HG02759 (cell line): ENCODE data around the gene EPYC.
"Not testable (repeated sequence)": the region's sequence is repeated elsewhere in the genome, so short reads cannot be mapped to it uniquely, and the experiment has no call there.

Experiments
- ATAC-seq: cut with Tn5 transposase; IDR thresholded peaks from one replicate; pipeline ENCODE4 v1.9.1; 2021; ENCODE audit warnings: mild to moderate bottlenecking, moderate library complexity; ENCODE audit not compliant: unreplicated experiment

Gene EPYC

DNA sequence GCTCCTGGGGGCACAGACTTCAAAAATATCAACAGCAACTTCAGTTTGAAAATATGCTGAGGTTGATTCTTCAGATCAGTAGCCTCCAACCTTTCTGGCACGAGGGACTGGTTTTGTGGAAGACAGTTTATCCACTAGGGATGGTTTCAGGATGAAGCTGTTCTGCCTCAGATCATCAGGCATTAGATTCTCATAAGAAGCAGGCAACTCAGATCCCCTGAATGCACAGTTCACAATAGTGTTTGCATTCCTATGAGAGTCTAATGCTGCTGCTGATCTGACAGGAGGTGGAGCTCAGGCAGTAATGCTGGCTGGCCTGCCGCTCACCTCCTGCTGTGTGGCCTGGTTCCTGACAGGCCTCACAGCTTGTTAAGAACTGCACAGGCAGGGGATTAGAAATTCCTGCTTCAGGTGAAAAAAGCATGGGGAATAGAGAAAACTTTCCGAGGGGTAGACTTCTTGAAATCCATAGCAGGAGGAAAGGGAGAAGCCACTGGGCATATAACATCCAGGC is 12.8 kb downstream of the EPYC start:
- ATAC-seq = no peak

DNA sequence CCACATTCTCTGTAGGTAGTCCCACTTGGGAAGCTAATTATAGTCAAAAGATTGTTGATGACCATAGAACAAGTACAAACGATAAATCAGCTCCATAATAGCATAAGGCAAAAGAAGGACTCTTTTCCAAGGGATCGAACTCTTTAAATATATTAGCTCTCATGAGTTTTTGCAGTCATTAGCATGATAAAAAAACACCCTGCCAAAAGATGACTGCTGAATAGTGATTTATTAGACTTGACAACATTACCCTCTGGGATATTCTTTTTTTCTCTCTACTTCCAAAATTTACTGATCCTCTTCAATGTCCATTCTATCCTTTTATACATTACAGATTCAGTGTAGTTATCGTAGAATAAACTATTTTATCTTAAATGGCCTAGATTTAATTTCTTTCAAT is 14.2 kb downstream of the EPYC start:
- no peak for ATAC-seq

DNA sequence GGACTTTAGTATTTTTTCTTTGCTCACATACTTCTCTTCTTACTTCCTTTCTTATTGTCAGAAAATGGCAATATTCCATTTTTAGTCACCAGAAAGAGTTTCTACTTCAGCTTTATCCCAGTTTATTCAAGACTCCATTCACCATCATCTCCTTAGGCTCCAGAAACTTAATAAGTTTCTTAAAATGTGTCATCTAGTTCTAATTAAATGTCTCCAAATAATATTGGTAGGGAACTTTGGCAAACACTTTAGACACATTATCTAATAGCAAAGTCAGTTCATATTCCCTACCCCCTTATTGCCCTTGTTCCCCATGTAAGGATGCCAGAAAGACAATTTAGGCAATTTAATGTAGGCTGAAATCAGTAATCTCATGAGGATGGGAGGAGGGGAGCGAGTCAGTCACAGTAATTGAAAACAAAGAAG is 15.1 kb downstream of the EPYC start:
- no peak for ATAC-seq

DNA sequence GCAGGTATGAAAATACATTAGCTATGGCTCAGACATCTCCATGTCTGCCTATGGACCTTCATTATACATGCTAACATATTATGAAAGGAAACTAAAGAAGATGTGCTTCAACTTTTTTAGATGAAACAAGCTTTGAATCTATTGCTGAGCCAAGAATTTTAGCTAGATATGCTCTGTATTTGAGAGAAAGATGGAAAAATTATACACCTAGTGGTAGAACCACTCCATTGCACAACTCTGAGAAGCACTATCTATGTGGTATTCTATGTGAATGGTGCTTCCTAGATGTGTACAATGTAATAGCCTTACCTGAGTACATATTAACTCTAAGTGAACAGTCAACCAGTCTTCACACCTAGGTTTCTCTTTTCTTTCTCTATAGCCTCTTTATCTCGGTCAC is 17.3 kb downstream of the EPYC start:
- ATAC-seq = peak; percentile 63

DNA sequence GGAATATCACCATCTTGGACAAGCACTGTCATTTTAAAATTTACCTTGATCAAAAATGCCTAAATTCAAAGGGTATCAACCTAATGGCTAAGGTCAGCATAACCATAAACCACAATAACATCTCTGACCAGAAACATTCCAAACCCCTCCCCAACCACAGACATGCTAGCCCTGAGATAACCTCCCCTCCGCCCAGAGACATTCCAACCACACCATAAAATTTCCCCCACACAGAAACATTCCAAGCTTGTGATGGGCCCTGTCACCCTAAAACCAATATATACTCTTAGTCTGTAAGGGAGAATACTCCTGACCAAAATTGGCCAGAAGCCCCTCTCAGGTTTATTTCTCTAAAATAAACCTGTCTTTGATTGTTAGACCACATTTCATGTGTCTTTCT is 17.7 kb downstream of the EPYC start:
- no peak for ATAC-seq

DNA sequence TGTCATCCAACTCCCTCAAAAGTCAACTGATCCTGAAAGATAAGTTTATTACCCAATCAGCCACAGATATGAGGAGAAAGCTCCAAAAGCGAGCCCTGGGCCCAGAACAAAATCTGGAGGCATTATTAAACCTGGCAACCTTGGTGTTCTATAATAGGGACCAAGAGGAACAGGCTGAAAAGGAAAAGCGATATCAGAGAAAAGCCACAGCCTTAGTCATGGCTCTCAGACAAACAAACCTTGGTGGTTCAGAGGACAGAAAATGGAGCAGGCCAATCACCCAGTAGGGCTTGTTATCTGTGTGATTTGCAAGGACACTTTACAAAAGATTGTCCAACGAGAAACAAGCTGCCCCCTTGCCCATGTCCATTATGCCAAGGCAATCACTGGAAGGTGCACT is 19.4 kb downstream of the EPYC start:
- ATAC-seq = not testable (repeated sequence)

DNA sequence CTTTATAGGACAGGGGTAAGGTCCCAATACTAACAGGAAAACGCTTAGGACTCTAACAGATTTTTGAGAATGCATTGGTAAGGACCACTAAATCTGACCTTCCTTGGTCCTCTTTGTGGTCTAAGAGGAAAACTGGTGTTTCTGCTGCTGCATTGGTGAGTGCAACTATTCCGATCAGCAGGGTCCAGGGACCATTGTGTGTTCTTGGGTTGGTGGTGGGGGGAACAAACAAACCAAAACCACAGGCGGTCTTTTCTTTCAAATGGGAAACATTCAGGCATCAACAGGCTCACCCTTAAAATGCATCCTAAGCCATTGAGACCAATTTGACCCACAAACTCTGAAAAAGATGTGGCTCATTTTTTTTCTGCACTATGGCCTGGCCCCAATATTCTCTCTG is 20.7 kb downstream of the EPYC start:
- no peak for ATAC-seq

DNA sequence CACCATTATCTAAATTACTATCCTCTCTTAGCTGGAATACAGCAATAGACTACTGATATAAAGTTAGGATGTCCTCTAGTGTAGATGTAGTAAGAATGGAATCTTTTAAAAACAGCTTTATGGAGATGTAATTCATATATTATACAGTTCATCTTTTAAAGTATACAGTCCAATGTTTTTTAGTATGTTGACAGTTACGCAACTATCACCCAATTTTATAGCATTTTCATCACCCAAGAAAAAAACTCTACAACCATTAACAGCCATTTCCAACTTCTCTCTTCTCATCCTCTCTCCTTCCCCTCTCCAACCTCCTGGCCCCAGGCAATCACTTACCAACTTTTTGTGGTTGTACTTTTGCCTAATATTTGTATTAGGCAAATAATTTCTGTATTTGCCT is 22.6 kb downstream of the EPYC start:
- ATAC-seq = no peak

DNA sequence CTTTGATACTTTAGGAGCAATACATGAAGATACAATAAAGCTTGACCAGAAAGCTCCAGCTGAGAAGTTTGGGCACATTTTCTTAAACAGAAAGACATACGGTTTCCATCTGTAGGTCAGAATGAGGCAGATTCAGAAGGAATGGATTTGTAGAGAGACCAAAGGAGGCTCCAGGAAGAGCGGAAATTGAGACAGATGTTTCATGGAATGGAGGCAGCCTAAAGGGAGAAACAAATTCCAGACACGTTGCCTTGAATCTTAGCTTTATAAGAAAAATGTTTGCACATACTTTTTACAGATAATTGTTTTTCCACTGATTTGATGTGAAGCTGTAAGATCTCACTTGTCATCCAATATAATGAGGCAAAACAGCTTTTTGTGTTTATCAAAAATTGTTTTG is 24.8 kb downstream of the EPYC start:
- ATAC-seq = no peak

DNA sequence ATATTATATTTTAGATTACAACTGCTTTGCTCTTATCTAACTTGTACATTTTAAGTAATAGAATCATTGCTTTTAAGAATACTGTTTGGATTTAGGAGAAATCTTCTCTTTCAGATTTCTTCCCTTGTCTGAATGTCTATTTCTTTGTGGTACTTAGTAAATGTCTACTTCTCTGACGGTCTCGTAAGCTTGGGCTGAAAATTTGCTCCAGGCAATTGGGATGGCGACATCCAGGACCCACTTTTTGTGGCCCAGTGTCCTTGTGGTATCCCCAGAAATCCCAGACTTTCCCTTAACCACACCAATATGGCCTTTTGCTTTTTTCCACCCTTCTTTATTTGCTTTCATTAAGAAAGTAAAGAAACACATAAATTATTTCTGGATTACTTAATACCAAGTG is 25.8 kb downstream of the EPYC start:
- ATAC-seq = no peak

DNA sequence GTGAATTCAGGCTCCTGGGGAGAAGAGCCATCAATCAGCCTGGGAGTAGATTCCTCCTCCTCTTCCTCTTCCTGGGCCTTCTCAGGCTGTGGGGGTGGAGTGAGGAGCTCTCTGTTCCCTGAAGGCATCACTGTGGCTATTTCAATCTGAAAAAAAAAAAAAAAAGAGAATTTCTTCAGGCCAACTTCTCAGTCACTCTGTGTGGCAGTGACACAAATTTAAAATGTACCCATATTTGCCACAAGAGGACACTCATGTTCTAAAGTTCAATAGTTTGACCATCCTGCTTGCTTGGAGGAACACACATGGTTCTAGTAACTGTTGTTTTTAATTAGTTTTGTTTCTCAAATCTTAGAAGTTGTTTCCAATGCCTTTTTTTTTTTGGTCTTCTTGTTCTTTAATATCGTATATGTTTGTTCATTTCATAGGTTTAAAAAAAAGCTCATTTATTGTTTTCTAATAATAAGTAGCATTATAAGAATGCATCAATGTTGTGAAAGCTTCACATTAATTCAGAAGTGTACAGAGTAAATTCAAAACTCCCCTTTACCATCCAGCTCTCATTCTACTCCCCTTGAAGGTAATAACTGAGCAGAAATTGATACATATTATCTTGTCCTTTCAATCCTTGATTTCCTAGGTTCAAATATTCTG is 26.5 kb downstream of the EPYC start:
- ATAC-seq = peak; percentile 83

DNA sequence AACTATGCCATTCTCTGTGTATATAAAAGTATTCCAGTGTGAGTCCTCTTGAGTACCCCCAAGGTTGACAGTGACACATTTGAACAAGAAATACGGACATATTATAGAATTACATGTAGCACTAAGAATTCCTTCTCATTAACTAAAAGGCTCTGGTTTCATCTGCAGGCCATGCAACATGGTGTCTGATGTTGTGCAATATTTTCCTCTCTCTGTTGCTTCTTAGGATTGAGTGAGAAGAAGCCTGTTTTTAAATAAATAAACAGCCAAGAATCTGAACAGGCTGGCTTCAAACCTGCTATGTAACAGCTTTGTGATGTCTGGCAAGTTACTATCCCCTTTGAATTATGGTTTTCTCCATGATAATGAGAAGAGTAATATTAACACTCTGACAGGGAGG is 27.5 kb downstream of the EPYC start:
- ATAC-seq = no peak

DNA sequence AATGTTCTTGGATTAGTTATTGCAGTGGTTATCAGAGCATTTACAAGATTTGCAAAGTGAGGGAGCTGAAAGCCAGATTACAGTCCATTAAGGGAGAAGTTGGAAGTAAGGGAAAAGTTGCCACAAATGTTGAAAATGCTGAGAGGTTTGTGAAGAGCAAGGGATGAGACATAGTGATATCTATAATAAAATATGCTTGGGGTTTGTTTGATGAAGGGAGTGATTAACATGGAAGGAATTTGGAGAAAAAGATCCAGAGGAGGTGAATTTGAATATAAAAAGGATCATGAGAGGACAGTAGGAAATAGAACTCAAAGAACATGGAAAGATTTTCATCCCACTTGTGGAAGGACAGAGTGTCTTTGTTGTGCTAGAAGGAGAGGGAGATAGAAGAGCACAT is 30.5 kb downstream of the EPYC start:
- ATAC-seq = no peak

DNA sequence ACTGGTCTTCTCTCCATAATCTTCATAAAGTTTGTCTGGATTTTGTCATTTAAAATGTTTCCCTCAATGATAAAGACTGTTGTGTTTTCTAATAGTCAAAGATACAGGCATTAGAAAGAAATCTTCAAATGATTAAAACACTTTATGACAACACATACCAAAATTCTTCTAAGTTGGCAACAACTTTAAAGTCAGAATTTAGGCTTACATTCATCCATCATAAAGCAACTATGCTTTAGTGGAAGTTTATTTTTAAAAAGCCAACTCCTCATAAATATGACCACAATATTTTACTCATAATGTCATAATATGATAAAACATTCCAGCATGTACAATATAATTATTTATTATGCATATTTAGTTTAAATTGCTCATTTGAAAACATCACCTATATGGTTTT is 32.5 kb downstream of the EPYC start:
- ATAC-seq = no peak

DNA sequence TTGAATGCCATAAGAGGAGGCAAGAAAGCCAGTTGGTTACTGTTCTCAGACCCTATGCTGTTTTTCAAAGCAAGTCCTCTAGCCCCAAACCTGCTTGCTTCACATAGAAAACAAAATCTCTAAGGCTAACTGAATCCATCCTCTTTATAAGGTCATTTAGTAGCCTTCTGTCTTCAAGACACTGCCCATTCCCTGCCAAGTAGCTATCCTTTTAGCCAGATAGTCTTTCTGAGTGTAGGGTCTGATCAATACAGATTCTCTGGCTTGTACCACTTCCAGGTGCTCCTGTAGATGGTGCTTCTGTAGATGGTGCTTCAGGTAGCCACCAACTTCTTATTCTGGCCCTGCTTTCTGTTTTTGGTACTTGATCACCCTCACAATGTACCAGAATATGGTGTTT is 33.9 kb downstream of the EPYC start:
- no peak for ATAC-seq

DNA sequence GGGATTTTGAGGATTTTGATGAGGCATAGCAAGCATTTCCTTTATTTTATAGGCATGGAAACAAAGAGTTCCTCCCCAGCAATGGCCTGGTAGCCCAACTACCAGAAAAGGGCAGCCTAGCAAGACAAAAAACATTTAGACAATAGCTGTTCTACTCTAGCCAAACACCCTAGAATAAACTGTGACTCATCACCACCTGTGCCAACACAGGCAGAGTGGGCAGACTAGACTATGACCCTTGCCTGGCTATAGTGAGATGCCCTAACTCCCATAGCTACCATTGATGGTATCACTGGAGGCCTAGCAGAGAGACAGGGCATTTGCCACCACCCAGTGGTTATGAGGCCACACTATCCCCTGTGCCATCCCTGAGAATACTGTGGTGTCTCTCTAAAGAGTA is 34.3 kb downstream of the EPYC start:
- ATAC-seq = no peak

DNA sequence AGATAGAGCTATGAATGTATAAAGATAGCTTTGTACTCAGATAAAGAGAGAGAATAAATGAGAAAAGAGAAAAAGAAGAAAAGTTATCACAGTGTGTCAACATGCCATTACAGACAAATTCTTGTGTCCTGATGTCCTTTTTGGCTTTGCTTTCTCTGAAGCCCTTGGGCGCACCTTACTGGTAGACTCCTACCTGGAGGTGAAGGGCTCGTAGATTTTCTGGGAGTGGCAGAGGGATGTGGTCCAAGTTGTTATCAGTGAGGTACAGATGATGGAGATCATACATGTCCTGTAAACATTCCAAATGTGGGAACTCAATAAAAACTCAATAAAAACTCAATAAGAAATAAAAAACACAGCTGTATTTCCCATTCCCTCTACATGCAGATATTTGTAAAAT is 34.9 kb downstream of the EPYC start:
- ATAC-seq = no peak

DNA sequence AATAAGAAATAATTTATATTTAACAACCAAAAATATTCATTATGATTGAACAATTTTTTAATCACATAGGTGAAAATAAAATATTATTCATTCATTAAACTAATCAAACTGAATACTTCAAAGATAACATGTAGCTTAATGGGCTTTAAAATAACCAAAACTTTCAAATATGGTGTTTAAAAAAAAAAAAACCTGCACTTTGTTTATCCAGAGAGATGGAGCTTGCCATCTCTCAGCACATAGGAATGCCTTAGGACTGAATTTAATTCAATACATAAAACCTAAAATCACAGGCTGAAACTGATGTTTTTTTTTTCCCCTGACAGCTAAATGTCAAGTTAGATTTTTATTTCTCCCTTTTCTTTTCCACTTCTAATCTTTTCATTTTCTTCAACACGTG is 35.4 kb downstream of the EPYC start:
- ATAC-seq = no peak

DNA sequence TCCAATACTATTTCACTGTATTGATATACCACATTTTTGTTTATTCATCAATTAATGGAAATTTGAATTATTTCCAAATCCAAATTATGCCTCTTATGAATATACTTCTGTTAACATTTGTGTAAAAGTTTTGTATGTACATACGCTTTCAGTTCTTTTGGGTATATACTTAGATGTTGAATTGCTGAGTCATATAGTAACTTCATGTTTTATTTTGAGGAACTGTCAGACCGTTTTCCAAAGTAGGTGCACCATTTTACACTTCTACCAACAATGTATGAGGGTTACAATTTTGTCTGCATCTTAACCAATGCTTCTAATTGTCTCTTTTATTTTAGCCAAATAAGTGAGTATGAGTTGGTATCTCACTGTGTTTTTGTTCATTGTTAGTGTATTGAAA is 39.6 kb downstream of the EPYC start:
- ATAC-seq = no peak

DNA sequence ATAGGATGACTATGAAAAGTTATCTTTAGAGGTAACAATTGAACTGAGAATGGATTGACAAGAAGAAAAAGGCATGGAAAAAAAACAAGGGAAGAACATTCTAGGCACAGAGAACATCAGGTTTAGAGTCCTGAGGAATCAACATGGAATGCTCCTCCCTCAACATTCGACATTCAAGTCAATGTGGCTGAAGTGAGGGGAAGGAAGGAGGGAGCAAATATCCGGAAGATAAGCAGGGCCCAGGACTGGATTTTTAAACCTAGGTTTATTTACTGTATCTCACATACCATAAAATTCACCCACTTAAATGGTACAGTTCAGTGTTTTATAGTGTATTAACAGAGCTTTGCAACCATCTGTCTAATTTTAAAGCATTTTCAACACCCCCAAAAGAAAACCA is 40.2 kb downstream of the EPYC start:
- ATAC-seq = no peak

DNA sequence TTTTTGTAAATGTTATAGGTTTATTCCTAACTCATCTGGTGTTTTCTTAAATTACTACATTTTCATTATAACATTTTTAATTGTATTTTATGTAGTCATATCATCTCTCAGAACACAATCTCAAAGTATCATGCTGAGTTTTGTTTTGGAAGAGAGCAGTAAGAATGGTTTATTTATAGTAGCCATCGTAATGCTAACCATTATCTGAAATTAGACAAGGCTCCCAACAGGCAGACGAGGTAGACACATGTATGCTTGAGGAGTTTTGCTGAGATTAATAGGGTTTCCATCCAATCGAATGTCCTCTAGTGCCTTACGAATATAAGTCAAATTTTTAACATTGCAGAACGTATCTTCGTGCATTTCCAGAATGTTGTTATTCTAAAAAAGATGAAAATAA is 40.8 kb downstream of the EPYC start:
- no peak for ATAC-seq

DNA sequence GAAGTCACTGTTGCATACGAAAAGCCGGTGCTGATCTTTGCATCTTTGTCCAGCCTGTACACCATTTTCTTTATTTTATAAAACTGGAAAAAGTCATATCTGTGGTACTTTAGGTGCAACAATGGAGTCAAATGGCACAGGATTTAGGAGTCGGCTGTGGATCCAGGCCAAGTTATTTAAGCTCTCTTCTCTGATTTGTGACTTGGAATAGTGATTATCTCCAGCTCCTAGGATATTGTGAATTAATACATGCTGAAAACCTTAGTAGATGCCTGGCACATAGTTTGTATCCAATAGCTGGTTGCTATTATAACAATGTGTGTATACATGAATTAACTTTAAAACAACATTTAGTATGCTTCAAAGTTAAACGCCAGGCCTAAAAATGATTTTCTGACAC is 43.6 kb downstream of the EPYC start:
- ATAC-seq = no peak

DNA sequence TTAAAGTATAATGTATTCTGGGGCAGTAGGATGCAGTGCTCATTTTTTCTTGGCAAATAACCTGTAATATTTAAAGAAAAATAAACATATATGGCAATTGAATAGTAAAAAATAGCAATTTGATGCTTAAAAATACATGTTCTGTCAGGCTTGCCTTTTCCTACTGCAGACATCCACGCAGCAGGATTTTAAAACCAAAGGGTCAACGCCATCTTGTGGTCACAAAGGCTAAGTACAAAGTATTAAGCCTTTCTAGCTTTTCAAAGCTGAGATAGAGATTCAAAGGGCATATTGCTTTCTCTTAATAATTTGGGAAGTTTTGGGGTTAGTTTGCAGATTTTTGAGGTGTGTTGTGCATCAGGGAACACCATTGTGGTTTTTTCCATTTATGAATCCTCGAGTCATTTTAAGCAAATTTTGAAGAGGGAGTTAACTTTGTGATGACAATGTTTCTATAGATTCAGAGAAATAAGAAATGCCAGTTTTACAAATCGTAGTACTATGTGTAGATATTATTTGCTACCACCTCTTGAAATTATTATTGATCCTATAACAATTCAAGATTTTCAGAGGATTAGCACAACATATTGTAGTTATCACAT is 45.1 kb downstream of the EPYC start:
- ATAC-seq = peak; percentile 87
